ENCODE data around the gene SLC30A2. TPM values are rescaled to one million over a fixed set of nuclear protein-coding genes. Genes with fewer than 3 reads are reported as not detected.

Gene SLC30A2
- total and polyA plus RNA-seq, 9 of the 15 experiments (the other 6 are each of a cell fraction or from before 2014, with no cell fraction given), result 0.01 to 0.18 (median 0.06) TPM; not detected in 3

DNA sequence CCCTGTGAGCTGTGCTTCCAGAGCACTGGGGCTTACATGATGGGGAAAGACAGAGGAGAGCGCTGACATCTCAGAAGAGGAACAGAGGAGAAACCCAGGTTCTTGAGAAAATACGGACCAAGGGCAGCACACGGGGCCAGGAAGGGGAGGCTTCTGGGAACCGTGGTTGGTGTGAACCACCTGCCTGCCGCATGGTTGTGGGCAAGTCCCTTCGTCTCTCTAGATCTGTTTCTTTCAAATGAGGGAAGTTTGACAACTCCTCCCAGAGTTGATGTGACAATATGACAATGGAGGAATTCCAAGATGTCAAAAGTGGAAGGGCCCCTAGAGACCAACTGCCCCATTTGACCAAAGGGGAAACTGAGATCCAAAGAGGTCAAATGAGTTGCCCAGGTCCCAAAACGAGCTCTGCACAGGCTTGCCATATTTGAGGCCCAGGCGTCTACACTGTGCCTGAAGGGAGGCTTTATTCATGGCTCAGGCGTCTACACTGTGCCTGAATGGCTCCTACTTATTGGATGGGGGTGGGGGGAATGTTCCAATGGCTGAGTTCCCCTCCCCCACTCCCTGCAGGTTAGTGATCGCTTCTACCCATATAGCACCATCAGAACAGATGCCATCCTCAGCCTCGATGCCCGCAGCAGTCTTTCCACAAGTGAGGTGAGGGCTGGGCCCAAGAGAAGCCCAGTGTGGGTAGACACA lies 13.1 kb downstream of the SLC30A2 start (continued):
- TF ChIP-seq, protein P1, sequence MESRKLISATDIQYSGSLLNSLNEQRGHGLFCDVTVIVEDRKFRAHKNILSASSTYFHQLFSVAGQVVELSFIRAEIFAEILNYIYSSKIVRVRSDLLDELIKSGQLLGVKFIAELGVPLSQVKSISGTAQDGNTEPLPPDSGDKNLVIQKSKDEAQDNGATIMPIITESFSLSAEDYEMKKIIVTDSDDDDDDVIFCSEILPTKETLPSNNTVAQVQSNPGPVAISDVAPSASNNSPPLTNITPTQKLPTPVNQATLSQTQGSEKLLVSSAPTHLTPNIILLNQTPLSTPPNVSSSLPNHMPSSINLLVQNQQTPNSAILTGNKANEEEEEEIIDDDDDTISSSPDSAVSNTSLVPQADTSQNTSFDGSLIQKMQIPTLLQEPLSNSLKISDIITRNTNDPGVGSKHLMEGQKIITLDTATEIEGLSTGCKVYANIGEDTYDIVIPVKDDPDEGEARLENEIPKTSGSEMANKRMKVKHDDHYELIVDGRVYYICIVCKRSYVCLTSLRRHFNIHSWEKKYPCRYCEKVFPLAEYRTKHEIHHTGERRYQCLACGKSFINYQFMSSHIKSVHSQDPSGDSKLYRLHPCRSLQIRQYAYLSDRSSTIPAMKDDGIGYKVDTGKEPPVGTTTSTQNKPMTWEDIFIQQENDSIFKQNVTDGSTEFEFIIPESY (CRISPR knock-in tag; IDR thresholded peaks at IDR 0.05), result no peak
- TF ChIP-seq L3MBTL2 (IDR thresholded peaks at IDR 0.05), result peak; percentile 42; the same call in 1 of the 2 replicates

DNA sequence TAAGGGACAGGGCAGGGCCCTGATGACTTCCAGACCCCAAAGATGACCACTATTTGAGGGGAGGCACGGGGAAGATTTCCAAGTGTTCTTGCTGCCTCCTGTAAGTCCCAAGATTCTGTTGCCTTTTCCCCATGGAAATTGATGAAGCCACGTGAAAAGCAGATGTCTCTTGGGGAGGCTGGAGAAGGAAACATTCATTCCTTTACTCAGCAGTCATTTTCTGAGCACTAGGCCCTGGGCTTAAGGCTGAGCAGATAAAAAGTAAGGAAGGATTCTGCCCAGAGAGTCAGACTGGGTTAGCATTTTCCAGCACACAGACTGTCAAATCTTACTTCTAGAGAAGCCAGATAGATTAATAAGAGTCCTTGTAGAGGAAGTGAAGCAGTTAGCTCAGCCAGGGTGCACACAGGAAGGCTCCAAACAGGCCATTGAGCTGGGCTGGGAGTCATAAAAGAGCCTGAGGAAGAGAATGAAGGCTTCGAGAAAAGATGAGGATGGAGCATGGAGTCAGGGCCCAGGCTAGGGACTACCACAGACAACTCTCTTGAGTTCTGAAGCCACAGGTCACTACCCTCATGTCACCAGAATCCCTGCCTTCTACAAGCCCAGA lies 14.2 kb downstream of the SLC30A2 start:
- no TSS peak for BruUV-seq (replicated peaks)
- no peak overlapping the region for H3K27ac ChIP-seq (ENCODE audit: extremely low read depth, low read depth, low read length)
- H2AFZ ChIP-seq (ENCODE audit: low read depth, low read length), result no peak overlapping the region
- H3K27me3 ChIP-seq (ENCODE audit: control insufficient read depth in 2 of 2, insufficient read depth in 2 of 2, low read length in 2 of 2), result no peaks in the 10 kb centered on the region
- H3K9ac ChIP-seq (ENCODE audit: insufficient read depth in 1 of 2, low read depth in 2 of 2, low read length in 2 of 2), result peak overlapping the region in 1 of 2 experiments; percentile 45; a peak in 1 of 4 replicates
- H3K36me3 ChIP-seq (ENCODE audit: control insufficient read depth, insufficient read depth, low read length), result no peaks in the 10 kb centered on the region
- no peak overlapping the region for H3K4me3 ChIP-seq
- CTCF ChIA-PET (ENCODE audit: low intra/inter-chr PET ratio), result no interaction called here
- 55% methylated on average over 3 of the region's 3 CpGs for WGBS (ENCODE audit: insufficient coverage, low coverage, missing lambda C conversion rate)
- intact Hi-C loops (cut with micrococcal nuclease) (no loop called here), in situ Hi-C loops (cut with MboI) (no loop called here)
- no peak for TF ChIP-seq ZZZ3 (IDR thresholded peaks at IDR 0.05)
- H3K79me2 ChIP-seq (ENCODE audit: control insufficient read depth, insufficient read depth, low read length), result peaks cover 8% of the 10 kb centered on the region; the same call in 2 of the 3 replicates
- H3K9me3 ChIP-seq (replicated peaks; ENCODE audit: control insufficient read depth, insufficient read depth, low read depth, low read length), result no peaks in the 10 kb centered on the region
- DNase-seq (ENCODE audit: extremely low read depth in 1 of 4, low spot score in 3 of 4) (no peak), ATAC-seq (no peak), FAIRE-seq (no peak)
- H3K4me2 ChIP-seq (ENCODE audit: insufficient read depth, low read length), result no peak overlapping the region
- POLR2A ChIA-PET, result interaction anchor here (0.6 to 1.5 kb wide), 5 partner anchors 7 to 1873 kb away, joined by 3 to 7 read pairs (median 3); partner anchors contain the start of gene TRIM63
- peaks cover 36 to 64% of the 10 kb centered on the region in 2 experiments for H3K4me1 ChIP-seq (replicated peaks in 1 of 2; ENCODE audit: control insufficient read depth in 2 of 2, insufficient read depth in 2 of 2, low read length in 2 of 2)
- H4K20me1 ChIP-seq (replicated peaks; ENCODE audit: control insufficient read depth, insufficient read depth, low read length), result no peaks in the 10 kb centered on the region
- no peaks in the 10 kb centered on the region for H3K9me1 ChIP-seq (ENCODE audit: control insufficient read depth, insufficient read depth, low read length)
